HG03378 (cell line): Measurements from ENCODE around the gene FAM177A1.

ENCODE experiments used
- ATAC-seq: cut with Tn5 transposase; IDR thresholded peaks from one replicate; pipeline ENCODE4 v1.9.1; 2021; ENCODE audit warnings: mild to moderate bottlenecking, moderate library complexity; ENCODE audit not compliant: unreplicated experiment

The FAM177A1 gene

GRCh38 chr14:35122696-35123387 lies 76.8 kb downstream of the FAM177A1 start:
- no peak for ATAC-seq

GRCh38 chr14:35123388-35123703 lies 77.3 kb downstream of the FAM177A1 start:
- no peak for ATAC-seq

GRCh38 chr14:35124127-35124526 lies 78.1 kb downstream of the FAM177A1 start:
- no peak for ATAC-seq
